Central memory CD4-positive, alpha-beta T cell (primary cell): ENCODE measurements around the gene UROS.

Source experiments
- DNase-seq: peaks from one replicate; pipeline ENCODE4 v3.0.0; 2022

Gene UROS

GRCh38 chr10:125761961-125762360, 61.1 kb downstream of the UROS start:
- DNase-seq: no peak

DNA sequence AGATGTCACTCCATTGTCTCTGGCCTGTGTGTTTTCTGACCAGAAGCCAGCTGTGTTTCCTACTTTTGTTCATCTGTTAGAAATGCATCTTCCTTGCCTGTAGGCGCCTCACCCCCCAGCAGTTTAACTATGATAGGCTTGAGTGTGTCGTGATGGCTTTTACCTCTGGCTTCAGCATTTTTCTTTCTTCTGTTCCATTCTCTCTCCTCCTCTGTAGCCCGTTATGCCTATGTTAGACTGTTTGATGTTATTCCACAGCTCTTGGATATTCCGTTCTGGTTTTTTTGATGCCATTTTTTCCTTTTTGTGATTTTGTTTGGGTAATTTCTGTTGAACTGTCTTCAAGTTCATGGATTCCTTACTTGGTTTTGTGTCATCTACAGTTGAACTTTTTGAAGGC, 65.3 kb downstream of the UROS start:
- DNase-seq: no peak

- DNase-seq: no peak
Observed at GRCh38 chr10:125756853-125757487, 66.1 kb downstream of the UROS start.

DNA sequence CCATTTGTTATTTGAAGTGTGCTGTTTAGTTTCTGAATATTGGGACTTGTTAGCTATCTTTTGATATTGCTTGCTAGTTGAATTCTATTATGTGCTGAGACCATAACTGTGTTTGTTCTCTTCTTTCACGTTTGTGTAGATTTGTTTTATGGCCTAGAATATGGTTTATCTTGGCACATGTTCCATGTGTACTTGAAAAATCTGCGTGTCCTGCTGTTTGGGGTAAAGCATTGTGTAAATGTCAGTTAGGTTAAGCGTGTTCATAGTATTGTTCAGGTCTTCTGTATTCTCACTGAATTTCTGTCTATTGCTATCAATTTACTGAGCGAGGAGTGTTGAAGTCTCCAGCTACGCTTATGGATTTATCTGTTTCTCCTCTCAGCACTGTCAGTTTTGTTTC, 66.9 kb downstream of the UROS start:
- no peak for DNase-seq

- DNase-seq: no peak
Observed at GRCh38 chr10:125747417-125747816, 75.6 kb downstream of the UROS start.

DNA sequence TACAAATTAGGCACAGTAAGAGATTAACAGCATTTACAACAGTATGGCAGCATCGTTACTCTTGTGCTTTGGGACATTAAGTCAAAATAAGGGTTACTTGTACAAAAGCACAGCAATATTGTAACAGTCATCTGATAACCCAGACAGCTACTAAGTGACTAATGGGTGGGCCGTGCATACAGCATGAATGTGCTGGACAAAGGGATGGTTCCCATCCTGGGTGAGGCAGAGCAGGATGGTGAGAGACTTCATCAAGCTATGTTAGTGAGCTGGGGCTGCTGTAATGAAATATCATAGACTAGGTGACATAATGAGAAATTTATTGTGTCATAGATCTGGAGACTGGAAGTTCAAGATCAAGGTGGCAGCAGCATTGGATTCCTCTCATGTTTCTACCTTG, 78.1 kb downstream of the UROS start:
- no peak for DNase-seq

DNA sequence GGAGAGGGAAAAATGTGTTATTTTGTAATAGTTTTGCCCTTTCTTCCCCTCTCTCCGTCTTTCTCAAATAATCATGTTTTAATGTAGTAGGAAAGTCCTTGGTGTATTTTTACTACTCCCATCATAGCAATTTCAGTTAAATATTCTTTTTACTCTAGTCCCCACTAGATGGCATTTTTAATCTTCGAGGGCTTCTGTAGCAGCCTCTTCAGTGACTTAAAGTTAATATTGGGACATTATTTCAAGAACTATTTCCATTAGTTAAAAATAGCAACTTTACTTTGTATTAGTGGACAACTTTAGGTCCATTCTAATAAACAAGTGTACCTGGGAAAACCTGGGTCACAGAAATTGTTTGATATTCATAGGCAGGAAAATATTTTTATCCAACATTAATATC, 80.6 kb downstream of the UROS start:
- DNase-seq: no peak

DNA sequence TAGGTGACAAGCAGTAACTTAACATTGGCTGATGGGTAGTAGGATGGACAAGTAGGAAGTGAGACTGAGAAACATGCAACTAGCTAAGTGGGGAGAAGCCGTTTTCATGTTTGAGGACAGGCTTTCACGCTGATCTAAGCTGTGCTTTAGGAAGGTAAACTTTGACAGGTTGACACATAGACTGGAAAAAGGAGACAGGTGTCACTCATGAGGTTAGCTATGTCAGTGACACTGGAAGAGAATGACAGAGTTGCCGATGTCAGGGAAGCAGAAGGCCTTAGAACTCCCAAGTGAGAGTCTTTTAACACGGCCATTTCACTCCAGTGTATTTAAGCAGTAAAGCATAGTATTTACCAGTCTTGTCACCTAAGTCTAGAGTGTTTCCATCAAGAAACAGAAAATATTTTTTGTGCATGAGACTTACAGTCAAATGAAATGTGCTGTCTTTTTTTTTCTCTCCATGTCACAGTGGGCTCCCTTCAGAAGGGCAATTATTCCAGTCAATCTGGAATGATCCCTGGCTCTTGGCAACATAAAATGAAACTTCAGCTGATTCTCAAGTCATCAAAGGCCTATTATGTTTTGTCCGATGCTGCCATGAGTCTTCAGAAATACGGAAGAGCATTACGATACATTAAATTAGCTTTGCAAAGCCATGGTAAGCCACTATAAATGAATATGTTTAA, 82.9 kb downstream of the UROS start:
- DNase-seq: no peak
